ENCODE measurements around the gene MCF2L.

DNA sequence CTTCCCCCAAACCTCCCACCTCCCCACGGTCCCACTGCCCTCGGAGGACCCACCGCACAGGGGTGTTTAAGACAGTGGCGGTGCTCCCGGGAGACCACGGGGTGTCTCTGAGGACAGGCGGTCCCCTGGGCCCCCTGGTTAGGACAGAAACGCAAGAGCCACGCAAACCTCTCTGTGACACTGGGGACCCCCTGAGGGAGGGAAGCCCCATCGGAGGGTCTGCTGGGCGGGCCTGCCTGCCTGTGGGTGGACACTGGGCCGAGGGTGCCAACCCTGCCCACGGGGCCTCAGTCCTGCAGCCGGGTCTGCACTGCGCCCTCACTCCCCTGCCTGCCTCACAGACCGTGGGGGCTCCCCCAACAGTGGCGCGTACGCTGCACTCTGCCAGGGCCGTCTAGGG is 17.5 kb downstream of the MCF2L start:
- TF ChIP-seq POLR2AphosphoS5 (IDR thresholded peaks at IDR 0.05; ENCODE audit: low read depth, low read length) (no peak), TAF1 (IDR thresholded peaks at IDR 0.05; ENCODE audit: borderline replicate concordance, low read depth, low read length) (no peak), POLR2A (IDR thresholded peaks at IDR 0.05; ENCODE audit: low read depth, low read length) (no peak)
